PC-3 (cell line): Measurements from ENCODE around the gene KCNT1.

Experiments used
- EZH2 ChIP-seq: fragments of 300-600 bp; sonication (generic); IDR thresholded peaks from one replicate; pipeline ENCODE4 v1.6.1; 2017; ENCODE audit warnings: antibody characterized with exemption, mild to moderate bottlenecking, low read length; ENCODE audit not compliant: unreplicated experiment
- EZH2phosphoT487 ChIP-seq: fragments of 300-600 bp; sonication (generic); IDR thresholded peaks from 2 replicates; pipeline ENCODE4 v1.6.1; 2018; ENCODE audit warnings: mild to moderate bottlenecking, antibody characterized with exemption, low read length, borderline replicate concordance
- TF ChIP-seq, protein P1 (sequence below): fragments of 300-600 bp; sonication (generic); conservative IDR thresholded peaks from 2 replicates; pipeline ENCODE4 v1.5.1; 2017; ENCODE audit warnings: antibody characterized with exemption, low read depth, mild to moderate bottlenecking, low read length

DNA sequence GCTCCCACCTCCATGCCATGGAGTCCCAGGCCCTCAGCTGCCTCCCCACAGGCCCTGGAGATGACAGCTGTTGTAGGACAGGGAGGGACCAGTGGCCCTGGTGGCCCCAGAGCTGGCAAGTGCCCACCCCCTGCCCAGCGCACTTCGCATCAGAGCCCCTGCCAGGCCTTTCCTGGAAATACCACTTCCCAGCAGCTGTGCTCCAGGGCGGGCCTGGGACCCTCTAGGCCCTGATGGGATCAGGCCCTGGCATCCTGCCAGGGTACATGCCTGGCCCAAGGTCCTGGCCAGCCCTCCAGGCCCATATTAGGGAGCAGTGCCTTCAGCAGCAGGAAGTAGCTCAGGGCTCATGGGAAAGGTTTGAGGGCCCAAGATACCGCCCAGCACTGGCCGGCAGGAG, 2.5 kb downstream of the KCNT1 start:
- TF ChIP-seq, protein P1, sequence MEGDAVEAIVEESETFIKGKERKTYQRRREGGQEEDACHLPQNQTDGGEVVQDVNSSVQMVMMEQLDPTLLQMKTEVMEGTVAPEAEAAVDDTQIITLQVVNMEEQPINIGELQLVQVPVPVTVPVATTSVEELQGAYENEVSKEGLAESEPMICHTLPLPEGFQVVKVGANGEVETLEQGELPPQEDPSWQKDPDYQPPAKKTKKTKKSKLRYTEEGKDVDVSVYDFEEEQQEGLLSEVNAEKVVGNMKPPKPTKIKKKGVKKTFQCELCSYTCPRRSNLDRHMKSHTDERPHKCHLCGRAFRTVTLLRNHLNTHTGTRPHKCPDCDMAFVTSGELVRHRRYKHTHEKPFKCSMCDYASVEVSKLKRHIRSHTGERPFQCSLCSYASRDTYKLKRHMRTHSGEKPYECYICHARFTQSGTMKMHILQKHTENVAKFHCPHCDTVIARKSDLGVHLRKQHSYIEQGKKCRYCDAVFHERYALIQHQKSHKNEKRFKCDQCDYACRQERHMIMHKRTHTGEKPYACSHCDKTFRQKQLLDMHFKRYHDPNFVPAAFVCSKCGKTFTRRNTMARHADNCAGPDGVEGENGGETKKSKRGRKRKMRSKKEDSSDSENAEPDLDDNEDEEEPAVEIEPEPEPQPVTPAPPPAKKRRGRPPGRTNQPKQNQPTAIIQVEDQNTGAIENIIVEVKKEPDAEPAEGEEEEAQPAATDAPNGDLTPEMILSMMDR, result no peak
- TF ChIP-seq EZH2 (no peak), EZH2phosphoT487 (no peak)
